Raji (cell line): Measurements from ENCODE around the gene ZMYND8.

Source experiments
- POLR2A ChIP-seq: IDR thresholded peaks from 2 replicates; pipeline ENCODE4 v1.6.1; 2011; ENCODE audit warnings: low read depth, low read length, control low read depth; ENCODE audit not compliant: insufficient read depth

ZMYND8 gene

GRCh38 chr20:47206962-47207641, 149.4 kb downstream of the ZMYND8 start:
- no peak for TF ChIP-seq POLR2A

GRCh38 chr20:47205577-47206123, 150.8 kb downstream of the ZMYND8 start:
- 0 out of 2 replicates have a peak, but pooled peaks have one; percentile 19 for TF ChIP-seq POLR2A

DNA sequence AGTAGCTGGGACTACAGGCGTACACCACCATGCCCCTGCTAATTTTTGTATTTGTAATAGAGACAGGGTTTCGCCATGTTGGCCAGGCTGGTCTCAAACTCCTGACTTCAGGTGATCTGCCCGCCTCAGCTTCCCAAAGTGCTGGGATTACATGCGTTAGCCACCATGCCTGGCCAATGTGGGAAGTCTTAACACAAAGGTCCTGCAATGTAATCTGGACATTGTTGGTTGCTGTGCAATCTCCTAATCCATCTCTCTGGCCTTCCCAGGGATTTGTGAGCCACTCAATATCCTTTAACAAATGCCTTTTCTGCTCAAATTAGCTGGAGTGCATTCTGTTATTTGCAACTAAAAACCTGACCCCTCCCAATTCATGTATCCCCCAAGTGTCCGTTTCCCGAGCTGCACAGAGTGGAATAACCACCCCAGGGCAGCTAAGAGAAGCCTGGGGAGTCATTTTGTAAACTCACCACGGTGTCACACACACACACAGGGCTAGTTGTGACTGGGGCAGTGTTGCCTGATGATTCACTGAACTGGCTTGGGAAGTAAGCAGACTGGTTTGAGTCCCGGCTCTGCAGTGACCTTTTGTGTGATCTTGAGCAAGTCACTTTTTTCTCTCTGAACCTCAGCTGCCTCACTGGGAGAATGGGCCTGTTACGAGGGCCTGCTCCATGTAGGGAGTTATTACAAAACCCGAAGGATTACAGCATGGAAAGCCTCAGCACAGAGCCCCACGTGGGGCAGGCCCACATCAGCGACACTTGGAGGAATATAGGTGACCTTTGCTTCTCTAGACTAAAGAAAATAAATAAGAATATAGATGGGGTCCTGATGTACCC, 152.3 kb downstream of the ZMYND8 start:
- no peak for TF ChIP-seq POLR2A

DNA sequence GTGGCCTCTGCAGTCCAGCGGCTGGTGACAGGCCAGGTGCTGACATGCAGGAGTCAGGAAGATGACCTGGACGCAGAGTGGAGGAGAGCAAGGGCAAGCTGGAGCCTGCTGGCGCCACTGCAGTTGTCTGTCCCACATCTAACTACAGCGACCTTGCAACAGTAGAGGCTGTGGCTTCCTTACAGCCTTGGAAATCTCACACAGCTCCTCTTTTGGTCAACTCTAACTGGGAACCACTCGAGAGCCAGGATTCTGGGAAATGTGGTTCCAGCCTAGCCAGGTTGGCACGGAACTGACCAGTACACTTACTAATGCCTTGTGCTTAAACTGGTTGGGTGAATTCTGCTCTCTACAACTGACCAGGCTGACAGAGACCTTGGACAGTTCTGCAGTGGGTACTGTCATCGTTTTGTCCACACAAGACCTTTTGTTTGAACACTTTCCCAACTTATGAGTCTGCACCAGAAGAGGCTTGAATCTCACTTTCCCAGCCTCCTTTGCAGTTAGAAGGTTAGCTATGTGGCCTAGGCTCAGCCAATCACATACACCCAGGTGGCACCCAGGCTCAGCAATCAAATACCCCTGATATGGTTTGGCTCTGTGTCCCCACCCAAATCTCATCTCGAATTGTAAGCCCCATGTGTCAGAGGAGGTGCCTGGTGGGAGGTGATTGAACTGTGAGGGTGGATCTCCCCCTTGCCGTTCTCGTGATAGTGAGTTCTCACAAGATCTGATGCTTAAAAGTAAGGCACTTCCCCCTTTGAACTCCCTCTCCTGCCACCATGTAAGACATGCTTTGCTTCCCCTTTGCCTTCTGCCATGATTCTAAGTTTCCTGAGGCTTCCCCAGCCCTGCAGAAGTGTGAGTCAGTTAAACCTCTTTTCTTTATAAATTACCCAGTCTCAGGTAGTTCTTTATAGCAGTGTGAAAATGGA, 153.5 kb downstream of the ZMYND8 start:
- TF ChIP-seq POLR2A: no peak

GRCh38 chr20:47201074-47201730, 155.3 kb downstream of the ZMYND8 start:
- no peak for TF ChIP-seq POLR2A

DNA sequence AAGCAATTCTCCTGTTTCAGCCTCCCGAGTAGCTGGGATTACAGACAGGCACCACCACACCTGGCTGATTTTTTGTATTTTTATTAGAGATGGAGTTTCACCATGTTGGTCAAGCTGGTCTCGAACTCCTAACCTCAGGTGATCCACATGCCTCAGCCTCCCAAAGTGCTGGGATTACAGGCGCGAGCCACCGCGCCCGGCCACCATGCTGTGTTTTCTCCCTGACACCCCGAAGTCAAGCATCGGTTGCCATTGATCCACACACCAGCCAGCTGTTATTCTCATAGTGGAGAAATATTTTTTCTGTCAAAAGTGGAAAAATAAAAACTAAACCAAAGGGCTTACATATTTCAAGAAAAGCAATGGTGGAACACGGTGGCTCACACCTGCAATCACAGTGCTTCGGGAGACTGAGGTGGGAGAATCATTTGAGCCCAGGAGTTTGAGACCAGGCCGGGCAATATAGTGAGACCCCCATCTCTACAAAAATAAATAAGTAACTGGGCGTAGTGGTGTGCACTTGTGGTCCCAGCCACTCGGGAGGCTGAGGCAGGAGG, 157.4 kb downstream of the ZMYND8 start:
- no peak for TF ChIP-seq POLR2A

GRCh38 chr20:47198254-47198671, 158.2 kb downstream of the ZMYND8 start:
- TF ChIP-seq POLR2A: no peak

GRCh38 chr20:47196091-47197081, 160.1 kb downstream of the ZMYND8 start:
- no peak for TF ChIP-seq POLR2A

DNA sequence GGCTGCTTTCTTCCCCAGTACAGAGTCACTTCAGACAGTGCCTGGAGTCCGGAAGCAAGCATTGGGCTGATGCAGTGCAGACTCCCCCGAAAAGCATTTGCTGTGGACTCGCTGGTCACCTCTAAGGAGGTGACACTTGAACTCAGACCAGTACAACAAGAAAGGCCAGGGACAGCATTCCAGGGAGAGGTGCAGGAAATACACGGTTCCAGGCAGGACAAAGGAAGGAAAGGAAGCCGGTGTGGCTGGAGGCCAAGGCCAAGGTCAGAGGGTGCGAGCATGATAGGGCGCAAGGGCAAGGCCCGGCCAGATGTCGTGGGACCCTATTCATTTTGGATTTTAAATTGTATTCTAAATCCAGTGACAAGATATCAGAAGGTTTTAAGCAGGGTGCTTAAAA, 160.9 kb downstream of the ZMYND8 start:
- no peak for TF ChIP-seq POLR2A

DNA sequence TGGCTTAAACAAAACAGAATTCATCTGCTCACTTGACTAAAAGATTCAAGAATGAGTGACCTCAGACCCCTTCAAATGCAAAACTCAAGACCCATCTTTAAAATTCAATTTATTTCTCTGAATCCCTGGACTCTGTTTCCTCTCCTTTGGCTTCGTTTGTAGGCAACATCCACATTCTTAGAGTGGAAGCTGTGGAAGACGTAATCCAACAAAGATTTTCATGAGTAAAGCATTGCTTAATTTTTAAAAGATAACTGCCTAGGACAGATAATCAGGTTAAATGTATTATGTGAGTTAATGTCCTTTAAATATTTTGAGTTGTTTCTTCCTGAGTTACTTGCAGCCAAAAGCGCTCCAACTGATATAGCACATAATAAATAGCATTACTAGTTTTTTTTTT, 164.5 kb downstream of the ZMYND8 start:
- TF ChIP-seq POLR2A: no peak

DNA sequence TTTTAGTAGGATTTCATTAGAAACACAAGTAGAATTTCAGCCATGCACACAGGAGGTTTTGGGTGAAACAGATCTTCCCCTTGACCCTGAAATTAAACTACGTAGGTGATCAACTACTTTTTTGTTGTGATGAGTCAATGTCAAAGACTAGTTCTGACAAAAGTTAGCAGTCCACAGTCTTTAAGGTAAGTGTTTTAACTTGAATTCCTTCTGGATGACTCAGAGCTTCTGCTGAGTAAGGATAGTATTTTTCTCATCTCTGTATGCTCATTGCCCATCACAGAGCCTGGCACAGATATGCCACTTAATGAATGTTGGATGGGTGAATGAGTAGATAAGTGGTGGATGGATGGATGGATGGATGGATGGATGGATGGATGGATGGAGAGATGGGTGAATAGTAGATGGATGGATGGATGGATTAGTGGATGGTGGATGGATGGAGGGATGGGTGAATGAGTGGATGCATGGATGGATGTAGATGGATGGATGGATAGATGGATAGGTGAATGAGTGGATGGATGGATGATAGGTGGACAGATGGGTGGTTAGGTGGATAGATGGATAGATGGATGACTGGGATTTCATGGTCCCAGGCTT, 165.3 kb downstream of the ZMYND8 start:
- TF ChIP-seq POLR2A: no peak

- TF ChIP-seq POLR2A: no peak
Measured at GRCh38 chr20:47189060-47189459, 167.4 kb downstream of the ZMYND8 start.

GRCh38 chr20:47188540-47188939, 168.0 kb downstream of the ZMYND8 start:
- no peak for TF ChIP-seq POLR2A
